Central memory CD8-positive, alpha-beta T cell (primary cell): ENCODE data around the gene HOXA5.

Experiments
- ATAC-seq: fragments of 150-1000 bp; cut with Tn5 transposase; replicated peaks from 2 replicates; pipeline ENCODE4 v1.10.0; 2022; ENCODE audit warnings: mild to moderate bottlenecking, moderate FRiP score, moderate number of reproducible peaks; ENCODE audit not compliant: poor library complexity, severe bottlenecking; ENCODE audit errors: extremely low read depth
- DNase-seq, 2 donors: peaks; one replicate each; pipeline ENCODE4 v3.0.0; 2021; ENCODE audit warnings: low spot score in 2 of 2
- H3K27ac Mint-ChIP-seq: one replicate; pipeline ENCODE4 v1.8.0; 2022; ENCODE audit warnings: low read depth, mild to moderate bottlenecking, moderate library complexity, mixed read lengths
- H3K27me3 Mint-ChIP-seq: one replicate; pipeline ENCODE4 v1.8.0; 2022; ENCODE audit warnings: mixed read lengths
- H3K36me3 Mint-ChIP-seq: one replicate; pipeline ENCODE4 v1.8.0; 2022; ENCODE audit warnings: mild to moderate bottlenecking, moderate library complexity, mixed read lengths; ENCODE audit not compliant: insufficient read depth
- H3K4me1 Mint-ChIP-seq: one replicate; pipeline ENCODE4 v1.8.0; 2022; ENCODE audit warnings: mixed read lengths
- H3K4me3 Mint-ChIP-seq: one replicate; pipeline ENCODE4 v1.8.0; 2022; ENCODE audit warnings: mild to moderate bottlenecking, moderate library complexity, mixed read lengths
- H3K9me3 Mint-ChIP-seq: one replicate; pipeline ENCODE4 v1.8.0; 2022; ENCODE audit warnings: mixed read lengths

The HOXA5 gene

GRCh38 chr7:27123007-27123476 is 20.4 kb downstream of the HOXA5 start:
- H3K36me3 Mint-ChIP-seq = no peaks in the 10 kb centered on the region
- peaks cover 48% of the 10 kb centered on the region for H3K27me3 Mint-ChIP-seq
- ATAC-seq (no peak), DNase-seq (no peak)
- H3K9me3 Mint-ChIP-seq = no peaks in the 10 kb centered on the region
- H3K27ac Mint-ChIP-seq = no peak overlapping the region
- no peak overlapping the region for H3K4me3 Mint-ChIP-seq
- H3K4me1 Mint-ChIP-seq = no peaks in the 10 kb centered on the region

DNA sequence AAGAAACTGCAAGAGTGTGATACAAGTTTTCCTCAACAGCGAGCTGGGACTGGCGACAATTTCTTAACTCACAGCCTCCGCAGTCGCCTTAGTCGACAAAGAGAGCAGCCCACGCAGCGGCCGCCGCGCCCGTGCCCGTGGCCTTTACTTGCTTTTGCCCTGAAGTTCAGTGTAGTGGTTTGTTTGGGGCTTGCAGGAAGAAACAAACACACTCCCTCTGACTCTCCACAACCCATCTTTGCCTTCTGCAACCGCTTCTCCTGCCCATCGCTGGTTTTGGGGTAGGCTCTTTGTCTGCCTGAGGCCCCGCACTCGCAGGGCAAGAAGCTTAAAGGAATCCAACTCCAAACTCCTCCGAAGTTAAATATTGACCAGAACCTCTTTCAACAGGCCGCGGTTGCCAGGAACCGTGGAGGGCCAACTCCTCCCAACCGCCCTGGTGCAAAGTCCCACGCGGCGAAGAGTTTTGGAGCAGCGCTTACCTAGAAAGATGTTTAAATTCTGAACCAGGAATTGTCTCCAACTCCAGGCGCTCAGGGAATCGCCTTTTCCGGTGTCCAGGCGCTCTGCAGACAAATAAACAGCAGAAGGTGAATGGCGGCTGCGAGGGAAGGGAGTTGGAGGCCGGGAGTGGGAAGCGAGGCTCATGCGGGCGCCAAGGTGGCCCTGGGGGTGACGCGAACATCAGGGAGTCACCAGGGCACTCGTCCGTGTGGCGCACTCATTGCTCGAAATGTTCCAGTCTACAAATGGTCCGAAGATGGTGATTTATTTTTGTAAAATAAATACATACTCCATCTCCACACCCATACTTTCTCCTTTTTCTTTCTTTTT is 21.2 kb downstream of the HOXA5 start:
- ATAC-seq = no peak
- no peaks in the 10 kb centered on the region for H3K36me3 Mint-ChIP-seq
- peaks cover 48% of the 10 kb centered on the region for H3K27me3 Mint-ChIP-seq
- no peaks in the 10 kb centered on the region for H3K9me3 Mint-ChIP-seq
- no peak for DNase-seq
- H3K4me3 Mint-ChIP-seq = no peak overlapping the region
- no peak overlapping the region for H3K27ac Mint-ChIP-seq
- no peaks in the 10 kb centered on the region for H3K4me1 Mint-ChIP-seq

DNA sequence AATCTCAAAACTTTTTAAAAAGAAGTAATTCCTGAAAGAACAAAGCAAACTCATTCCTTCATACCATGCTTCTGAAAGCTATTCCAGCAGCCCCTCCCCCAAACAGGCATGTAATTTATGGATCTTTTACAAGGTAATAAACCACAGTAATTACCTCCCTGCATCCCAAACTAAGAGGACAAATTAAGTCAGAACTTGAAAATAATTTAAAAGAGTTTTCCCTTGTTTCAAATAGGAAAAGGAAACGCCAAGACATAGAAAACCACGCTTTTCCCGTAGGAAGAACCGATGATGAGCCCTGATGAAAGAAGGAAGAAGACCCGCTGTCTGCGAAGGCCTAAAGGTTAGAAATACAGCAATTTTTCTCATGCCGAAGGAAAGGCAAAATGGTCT is 21.8 kb downstream of the HOXA5 start:
- Mint-ChIP-seq H3K27me3 (peaks cover 46% of the 10 kb centered on the region), H3K27ac (no peak overlapping the region), H3K4me1 (no peaks in the 10 kb centered on the region), H3K9me3 (no peaks in the 10 kb centered on the region), H3K36me3 (no peaks in the 10 kb centered on the region), H3K4me3 (no peak overlapping the region)
- DNase-seq (no peak), ATAC-seq (no peak)

DNA sequence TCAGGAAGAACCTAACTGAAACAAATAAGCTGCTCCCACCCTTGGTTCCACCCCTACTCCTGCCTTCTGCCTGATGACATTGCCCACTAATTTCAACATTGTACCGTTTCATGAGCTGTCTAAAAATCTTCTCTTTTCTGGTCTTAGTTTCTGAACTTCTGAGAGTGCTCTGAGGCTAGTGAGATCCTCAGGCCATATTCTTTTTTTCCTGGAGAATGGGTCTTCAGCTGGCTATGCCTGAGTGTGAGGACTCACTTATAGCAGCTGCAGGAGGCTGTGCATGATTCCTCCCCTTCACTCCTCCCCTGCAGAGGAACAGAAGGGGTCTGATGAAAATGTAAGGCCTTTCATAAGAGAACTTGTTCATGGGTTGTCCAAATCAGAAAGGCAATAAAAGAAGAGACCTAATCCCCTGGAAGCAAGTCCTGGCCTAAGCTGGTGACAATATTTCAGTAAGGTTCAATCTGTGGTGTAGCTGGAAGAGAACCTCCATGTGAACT is 24.0 kb downstream of the HOXA5 start:
- Mint-ChIP-seq H3K27me3 (peaks cover 24% of the 10 kb centered on the region), H3K4me3 (no peak overlapping the region), H3K36me3 (no peaks in the 10 kb centered on the region), H3K27ac (no peak overlapping the region), H3K4me1 (no peaks in the 10 kb centered on the region), H3K9me3 (no peaks in the 10 kb centered on the region)
- DNase-seq (no peak), ATAC-seq (no peak)

DNA sequence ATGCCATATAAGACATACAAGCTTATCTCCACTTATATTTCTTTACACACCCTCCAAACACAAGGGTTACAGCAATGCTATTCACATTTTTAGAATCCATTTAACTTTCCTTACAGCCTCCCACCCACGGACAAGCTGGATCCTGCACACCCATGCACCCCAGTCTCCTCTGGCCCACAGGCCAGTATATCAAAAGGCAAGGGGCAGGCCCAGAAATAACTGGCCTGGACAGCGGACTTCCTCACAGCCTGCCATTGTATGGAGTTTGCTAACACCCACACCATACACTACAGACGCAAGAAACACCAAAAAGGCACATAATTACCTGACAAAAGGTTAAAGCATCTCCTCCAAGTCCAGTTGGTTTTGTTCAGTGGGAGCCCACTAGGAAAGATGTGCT is 24.9 kb downstream of the HOXA5 start:
- no peak overlapping the region for H3K27ac Mint-ChIP-seq
- no peak for ATAC-seq
- no peak for DNase-seq
- H3K9me3 Mint-ChIP-seq = no peaks in the 10 kb centered on the region
- no peak overlapping the region for H3K4me3 Mint-ChIP-seq
- H3K4me1 Mint-ChIP-seq = no peaks in the 10 kb centered on the region
- peaks cover 15% of the 10 kb centered on the region for H3K27me3 Mint-ChIP-seq
- no peaks in the 10 kb centered on the region for H3K36me3 Mint-ChIP-seq

GRCh38 chr7:27117887-27118491 is 25.5 kb downstream of the HOXA5 start:
- DNase-seq (no peak), ATAC-seq (no peak)
- Mint-ChIP-seq H3K36me3 (no peaks in the 10 kb centered on the region), H3K27me3 (peaks cover 14% of the 10 kb centered on the region), H3K4me3 (no peak overlapping the region), H3K4me1 (no peaks in the 10 kb centered on the region), H3K27ac (no peak overlapping the region), H3K9me3 (no peaks in the 10 kb centered on the region)

DNA sequence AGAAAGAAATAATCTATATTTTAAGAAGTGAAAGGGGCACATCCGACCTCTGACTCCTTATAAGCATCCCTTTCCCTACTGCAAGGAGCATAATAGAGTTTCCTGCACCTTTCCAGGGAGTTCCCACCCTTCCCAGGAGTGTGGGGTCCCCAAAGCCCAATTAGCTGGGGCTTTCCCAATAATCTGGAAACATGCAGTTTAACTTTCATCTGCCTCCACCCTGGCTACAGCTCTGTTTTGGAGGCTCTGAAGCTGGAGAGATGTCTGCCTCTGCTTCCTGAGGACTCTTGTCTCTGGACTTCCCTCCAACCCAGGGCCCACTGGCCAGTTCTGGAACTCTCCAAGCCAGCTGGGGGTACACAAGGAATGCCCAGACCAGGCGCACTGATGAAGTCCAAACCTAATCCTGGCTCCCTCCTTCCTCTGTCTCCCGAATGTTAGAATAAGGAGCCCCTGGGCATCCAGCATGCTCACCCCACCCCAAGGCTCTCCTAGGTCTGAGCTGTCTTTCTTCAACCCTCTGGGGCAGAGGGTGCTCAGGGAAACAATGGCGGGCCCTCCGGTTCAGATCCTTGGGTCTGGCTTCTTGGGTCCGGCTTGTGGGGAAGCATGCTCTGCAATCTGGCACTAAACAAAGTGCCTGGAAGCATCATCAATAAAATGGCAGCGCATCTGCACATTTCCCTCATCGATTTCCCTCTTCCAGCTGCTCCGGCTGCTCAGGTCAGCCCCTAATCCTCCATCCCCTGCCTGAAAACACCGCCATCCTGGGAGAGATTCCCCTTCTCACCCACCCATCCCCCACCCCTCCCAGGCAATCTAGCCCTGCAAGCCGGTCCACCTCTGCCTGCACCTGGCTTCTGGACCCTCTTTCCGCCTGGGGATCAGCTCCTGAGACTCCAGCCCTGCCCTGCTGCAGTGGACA is 26.3 kb downstream of the HOXA5 start:
- Mint-ChIP-seq H3K4me1 (no peaks in the 10 kb centered on the region), H3K9me3 (no peaks in the 10 kb centered on the region), H3K4me3 (no peak overlapping the region), H3K36me3 (no peaks in the 10 kb centered on the region), H3K27ac (no peak overlapping the region), H3K27me3 (peaks cover 14% of the 10 kb centered on the region)
- no peak for ATAC-seq
- no peak for DNase-seq

DNA sequence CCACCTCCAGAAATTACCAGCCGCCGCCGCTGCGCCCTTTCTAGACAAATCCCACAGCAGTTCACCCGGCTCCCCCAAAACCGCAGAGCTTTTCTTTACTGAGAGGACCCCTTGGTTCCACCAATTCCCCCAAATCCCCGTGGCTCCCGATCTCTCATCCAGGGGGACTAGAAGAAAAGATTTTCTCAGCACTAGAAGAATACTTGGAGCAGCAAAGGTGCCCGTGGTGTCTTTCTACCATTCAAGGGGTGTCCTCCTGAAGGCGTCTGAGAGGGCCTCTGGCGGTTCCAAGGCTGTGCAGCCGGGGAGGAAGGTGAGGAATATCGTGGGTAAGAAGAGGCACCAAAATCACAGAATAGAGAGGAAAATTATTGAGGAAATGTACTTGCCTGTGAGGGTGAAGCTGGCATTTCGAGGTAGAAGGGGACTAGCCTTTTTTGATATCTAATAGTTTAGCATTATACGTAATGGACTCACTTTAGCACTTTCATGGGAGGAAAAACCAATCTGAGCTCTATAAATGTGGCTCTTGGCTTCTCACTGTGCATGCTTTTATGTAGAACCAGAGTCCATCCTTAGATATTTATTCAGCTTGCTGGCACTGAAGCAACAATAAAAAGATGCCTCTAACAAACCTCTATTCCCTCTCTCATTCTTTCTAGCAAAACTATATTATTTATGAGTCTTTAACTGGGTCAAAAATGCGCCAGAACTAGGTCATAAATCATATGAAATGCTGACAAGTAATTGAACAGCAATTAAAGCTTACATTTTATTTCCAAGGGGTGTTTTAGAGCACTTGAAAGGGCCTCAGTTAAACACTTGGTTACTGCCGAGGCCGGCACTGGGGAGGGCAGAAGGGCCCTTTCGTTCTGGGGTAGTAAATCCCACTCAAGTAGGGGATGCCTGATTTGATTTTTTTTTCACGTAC is 27.2 kb downstream of the HOXA5 start:
- no peak for ATAC-seq
- Mint-ChIP-seq H3K27ac (no peak overlapping the region), H3K36me3 (no peaks in the 10 kb centered on the region), H3K27me3 (peaks cover 14% of the 10 kb centered on the region), H3K4me3 (no peak overlapping the region), H3K9me3 (no peaks in the 10 kb centered on the region), H3K4me1 (no peaks in the 10 kb centered on the region)
- no peak for DNase-seq

DNA sequence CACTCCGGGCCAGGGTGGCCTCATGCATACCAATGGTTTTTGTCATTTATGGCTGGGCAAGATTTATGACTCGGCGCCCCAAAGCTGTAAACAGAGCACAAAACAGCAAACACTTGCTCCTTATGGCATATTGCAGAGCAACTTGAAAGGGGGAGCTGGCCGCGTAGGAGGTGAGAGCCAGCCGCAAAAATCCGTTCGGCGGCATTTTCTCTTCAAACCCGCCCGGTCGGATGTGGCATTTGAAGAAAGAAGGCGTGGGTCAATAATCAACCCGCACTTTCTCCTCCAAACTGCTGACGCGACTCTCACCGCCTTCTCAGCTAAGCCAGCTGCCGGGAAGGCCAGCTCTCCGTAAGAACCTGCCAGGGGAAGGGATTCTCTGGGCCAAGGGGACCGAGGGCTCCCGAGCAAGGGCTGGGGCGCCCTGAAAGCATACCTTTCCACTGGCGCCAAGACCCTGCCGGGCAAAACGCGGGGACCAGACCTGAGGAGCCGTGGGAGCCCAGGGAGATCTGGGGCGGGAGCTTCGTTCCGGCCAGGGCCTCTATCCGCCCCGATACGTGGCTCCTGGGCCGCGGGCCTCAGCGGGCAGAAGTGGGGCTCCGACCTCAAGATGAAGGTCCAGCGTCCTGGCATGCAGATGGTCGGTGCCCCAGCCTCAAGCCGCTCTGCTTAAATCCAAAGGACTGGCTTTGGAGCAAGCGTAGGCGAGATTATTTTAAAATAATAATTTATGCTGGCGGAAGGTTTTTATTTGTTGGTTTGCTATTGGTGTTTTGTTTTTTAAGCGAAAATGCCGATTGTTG is 28.1 kb downstream of the HOXA5 start:
- Mint-ChIP-seq H3K27me3 (peaks cover 14% of the 10 kb centered on the region), H3K27ac (no peak overlapping the region), H3K9me3 (no peaks in the 10 kb centered on the region), H3K36me3 (no peaks in the 10 kb centered on the region), H3K4me3 (no peak overlapping the region), H3K4me1 (no peaks in the 10 kb centered on the region)
- DNase-seq = no peak
- no peak for ATAC-seq

DNA sequence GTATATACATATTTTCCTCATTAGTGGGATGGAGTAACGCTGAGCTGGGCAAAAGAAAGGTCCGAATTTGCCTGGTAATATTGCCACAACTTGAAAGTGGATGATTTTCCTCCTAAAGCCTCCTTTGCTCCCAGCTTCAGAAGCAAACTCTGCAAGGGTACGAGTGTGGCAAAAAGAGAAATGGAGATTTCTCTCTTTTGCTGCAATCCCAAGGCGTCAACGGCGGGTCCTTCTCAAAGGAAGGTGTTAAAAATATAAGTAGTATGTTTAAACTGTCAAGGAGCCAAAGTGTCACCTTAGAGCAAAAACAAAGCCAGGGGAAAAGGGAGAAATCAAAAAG is 28.6 kb downstream of the HOXA5 start:
- DNase-seq (no peak), ATAC-seq (no peak)
- Mint-ChIP-seq H3K4me1 (no peaks in the 10 kb centered on the region), H3K36me3 (no peaks in the 10 kb centered on the region), H3K27ac (no peak overlapping the region), H3K27me3 (peaks cover 14% of the 10 kb centered on the region), H3K4me3 (no peak overlapping the region), H3K9me3 (no peaks in the 10 kb centered on the region)

GRCh38 chr7:27113991-27114769 is 29.3 kb downstream of the HOXA5 start:
- ATAC-seq (no peak), DNase-seq (no peak)
- H3K4me1 Mint-ChIP-seq = no peaks in the 10 kb centered on the region
- no peaks in the 10 kb centered on the region for H3K36me3 Mint-ChIP-seq
- H3K27me3 Mint-ChIP-seq = peaks cover 14% of the 10 kb centered on the region
- H3K9me3 Mint-ChIP-seq = no peaks in the 10 kb centered on the region
- no peak overlapping the region for H3K27ac Mint-ChIP-seq
- no peak overlapping the region for H3K4me3 Mint-ChIP-seq
